HG03025 (cell line): ENCODE results near the gene UCMA.

ENCODE experiments used
- ATAC-seq: cut with Tn5 transposase; IDR thresholded peaks from one replicate; pipeline ENCODE4 v1.9.1; 2021; ENCODE audit warnings: mild to moderate bottlenecking, moderate library complexity; ENCODE audit not compliant: unreplicated experiment, low FRiP score

The UCMA gene

GRCh38 chr10:13189961-13190360 is 44.2 kb downstream of the UCMA start:
- ATAC-seq: no peak

- no peak for ATAC-seq
These were observed 45.6 kb downstream of the UCMA start for GRCh38 chr10:13188593-13188992.

DNA sequence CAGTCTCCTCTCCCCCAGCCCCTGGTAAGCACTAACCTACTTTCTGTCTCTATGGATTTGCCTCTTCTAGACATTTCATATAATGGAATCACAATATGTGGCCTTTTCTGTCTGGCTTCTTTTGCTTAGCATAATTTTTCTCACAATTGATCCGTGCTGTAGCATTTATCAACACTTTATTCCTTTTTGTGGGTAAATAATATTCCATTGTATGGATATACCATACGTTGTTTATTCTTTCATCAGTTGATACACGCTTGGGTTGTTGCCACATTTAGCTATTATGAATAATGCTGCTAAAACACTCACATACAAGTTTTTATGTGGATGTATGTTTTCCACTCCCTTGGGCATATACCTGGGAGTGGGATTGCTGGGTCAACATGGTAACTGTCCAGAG is 47.0 kb downstream of the UCMA start:
- no peak for ATAC-seq

GRCh38 chr10:13184730-13185514 is 49.3 kb downstream of the UCMA start:
- no peak for ATAC-seq

DNA sequence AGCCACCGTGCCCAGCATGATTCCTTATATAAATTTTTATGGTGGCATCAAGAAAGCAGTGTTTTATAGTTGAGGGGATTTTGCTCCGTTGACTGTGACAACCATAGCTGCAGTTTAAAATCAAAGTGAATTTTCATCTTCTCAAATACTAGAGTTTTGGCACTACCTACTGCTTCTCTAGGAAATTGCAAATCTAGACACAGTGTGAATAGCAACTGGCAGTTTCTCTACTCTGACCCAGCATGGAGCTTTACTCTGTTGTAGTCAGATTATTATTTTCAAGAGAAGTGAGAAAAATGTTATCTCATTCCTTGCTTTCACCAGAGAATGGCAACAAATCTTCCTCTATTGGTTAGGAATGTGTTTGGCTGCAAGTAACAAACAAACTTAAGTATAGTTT is 49.9 kb downstream of the UCMA start:
- ATAC-seq: no peak

- no peak for ATAC-seq
These were observed 50.5 kb downstream of the UCMA start for GRCh38 chr10:13183625-13184024.

DNA sequence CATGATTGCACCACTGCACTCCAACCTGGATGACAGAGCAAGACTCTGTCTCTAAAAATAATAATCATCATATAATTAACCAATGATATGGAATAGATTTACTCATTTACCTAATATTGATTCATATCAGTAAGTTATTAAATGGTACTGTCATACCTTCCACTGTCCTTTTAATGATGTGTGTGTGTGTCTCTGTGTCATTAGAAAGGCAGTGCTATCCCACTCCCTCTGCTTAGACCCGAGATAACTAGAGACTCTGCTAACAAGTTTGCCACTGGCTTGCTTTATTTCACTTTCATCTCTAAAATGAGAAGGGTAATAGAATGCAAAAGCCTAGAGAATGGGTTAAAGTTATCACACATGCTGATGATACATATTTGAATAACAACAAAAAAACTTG is 51.8 kb downstream of the UCMA start:
- no peak for ATAC-seq

DNA sequence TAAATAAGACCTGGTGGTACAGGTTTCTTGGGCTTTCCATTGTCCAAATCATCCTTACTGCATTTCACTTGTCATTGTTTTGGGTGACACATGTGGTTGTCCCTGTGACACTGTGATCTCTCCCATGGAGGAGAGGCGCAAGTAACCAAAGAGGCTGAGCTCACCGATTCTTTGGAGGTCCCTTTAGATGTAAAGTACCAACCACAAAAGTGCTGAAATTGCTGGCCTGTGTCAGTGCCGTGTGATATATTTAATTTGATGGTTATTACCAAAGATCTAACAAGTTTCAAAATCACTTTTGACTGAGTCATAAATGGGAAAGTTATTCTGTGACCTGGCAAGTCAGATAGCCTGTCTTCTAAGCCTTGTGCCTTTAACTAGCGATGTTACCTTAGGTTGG is 53.4 kb downstream of the UCMA start:
- ATAC-seq: no peak

GRCh38 chr10:13173616-13174015 is 60.6 kb downstream of the UCMA start:
- no peak for ATAC-seq
